HepG2 (cell line): Measurements from ENCODE around the gene NKX1-2. TPM values are rescaled to one million over a fixed set of nuclear protein-coding genes. Genes with fewer than 3 reads are reported as not detected.

Source experiments
- HDAC2 ChIP-seq: sonication (generic); formaldehyde crosslinking; IDR thresholded peaks from 2 replicates; pipeline ENCODE4 v1.4.0; 2020; ENCODE audit warnings: missing genetic modification reagents
- HMGA1 ChIP-seq: sonication (generic); formaldehyde crosslinking; conservative IDR thresholded peaks from 2 replicates; pipeline ENCODE4 v1.4.0; 2020; ENCODE audit warnings: missing genetic modification reagents
- JARID2 ChIP-seq: sonication (generic); formaldehyde crosslinking; IDR thresholded peaks from 2 replicates; pipeline ENCODE4 v1.8.1; 2023; ENCODE audit warnings: missing genetic modification reagents, inconsistent platforms; ENCODE audit not compliant: insufficient replicate concordance
- MZF1 ChIP-seq: sonication (generic); formaldehyde crosslinking; IDR thresholded peaks from 2 replicates; pipeline ENCODE4 v1.8.1; 2023; ENCODE audit warnings: mild to moderate bottlenecking, missing genetic modification reagents, borderline replicate concordance
- POLR2G ChIP-seq: fragments of 200-400 bp; formaldehyde crosslinking; IDR thresholded peaks from 2 replicates; pipeline ENCODE4 v1.6.1; 2018; ENCODE audit warnings: mild to moderate bottlenecking, low read depth, low read length, moderate library complexity
- REXO4 ChIP-seq: sonication (generic); formaldehyde crosslinking; IDR thresholded peaks from 2 replicates; pipeline ENCODE4 v1.8.0; 2022; ENCODE audit warnings: missing genetic modification reagents, mild to moderate bottlenecking, borderline replicate concordance
- SMARCC2 ChIP-seq: fragments of 450-650 bp; IDR thresholded peaks from 2 replicates; pipeline ENCODE4 v1.6.1; 2017; ENCODE audit warnings: antibody characterized with exemption, mild to moderate bottlenecking
- SMARCE1 ChIP-seq: fragments of 450-650 bp; IDR thresholded peaks from 2 replicates; pipeline ENCODE4 v1.6.1; 2017; ENCODE audit warnings: borderline replicate concordance
- SNRNP70 ChIP-seq: fragments of 200-400 bp; formaldehyde crosslinking; IDR thresholded peaks from 2 replicates; pipeline ENCODE4 v1.6.1; 2017; ENCODE audit warnings: mild to moderate bottlenecking, low read depth, low read length, moderate library complexity
- ZNF331 ChIP-seq: sonication (generic); formaldehyde crosslinking; IDR thresholded peaks from 2 replicates; pipeline ENCODE4 v1.4.0; 2020; ENCODE audit warnings: missing genetic modification reagents
- ZNF354B ChIP-seq: sonication (generic); formaldehyde crosslinking; IDR thresholded peaks from 2 replicates; pipeline ENCODE4 v1.8.0; 2022; ENCODE audit warnings: mild to moderate bottlenecking, missing genetic modification reagents
- ZNF484 ChIP-seq: sonication (generic); formaldehyde crosslinking; IDR thresholded peaks from 2 replicates; pipeline ENCODE4 v1.5.1; 2020; ENCODE audit warnings: mild to moderate bottlenecking, low read depth, missing genetic modification reagents, borderline replicate concordance
- ZNF597 ChIP-seq: sonication (generic); formaldehyde crosslinking; IDR thresholded peaks from 2 replicates; pipeline ENCODE4 v1.5.0; 2020; ENCODE audit warnings: missing genetic modification reagents
- polyA plus RNA-seq, 8 experiments: library from polyadenylated mRNA; depleted of rRNA in 3 of 8; stranded (reverse) in 7 of 8; unstranded in 1 of 8; fragments of >200 nt; fragmentation: Illumina TruSeq in 4 of 8; extraction: Trizol in 4 of 8; gene quantifications; 2 replicates each; pipeline versions ENCODE4 v1.2.1 to v1.2.3, GENCODE V29; 2011 to 2016; ENCODE audit warnings: low read depth in 4 of 8, missing spikeins in 1 of 8, mixed read lengths in 1 of 8; ENCODE audit not compliant: insufficient read depth in 1 of 8
- total RNA-seq, 5 experiments: library from RNA; depleted of rRNA; stranded (reverse); fragments of >200 nt; fragmentation: Illumina TruSeq; extraction: Trizol; gene quantifications; 2 replicates each; pipeline ENCODE4 v1.2.3, GENCODE V29; 2016; ENCODE audit warnings: low read depth in 1 of 5
- TF ChIP-seq, protein P1 (sequence below): sonication (generic); formaldehyde crosslinking; IDR thresholded peaks from 2 replicates; pipeline ENCODE4 v1.5.1; 2020; ENCODE audit warnings: mild to moderate bottlenecking, missing genetic modification reagents, borderline replicate concordance
- TF ChIP-seq, protein P2 (sequence below): sonication (generic); formaldehyde crosslinking; IDR thresholded peaks from 2 replicates; pipeline ENCODE4 v1.8.0; 2022; ENCODE audit warnings: mild to moderate bottlenecking, missing genetic modification reagents, borderline replicate concordance
- TF ChIP-seq, protein P3 (sequence below): sonication (generic); formaldehyde crosslinking; IDR thresholded peaks from 2 replicates; pipeline ENCODE4 v1.8.1; 2023; ENCODE audit warnings: mild to moderate bottlenecking, missing genetic modification reagents
- TF ChIP-seq, protein P4 (sequence below): IDR thresholded peaks from 2 replicates; pipeline ENCODE4 v1.4.0; 2020; ENCODE audit warnings: mild to moderate bottlenecking, missing genetic modification reagents

NKX1-2 gene
- total and polyA plus RNA-seq, 2 of the 13 experiments (the other 11 are each of a cell fraction or from before 2014, with no cell fraction given): not detected

- TF ChIP-seq, protein P1, sequence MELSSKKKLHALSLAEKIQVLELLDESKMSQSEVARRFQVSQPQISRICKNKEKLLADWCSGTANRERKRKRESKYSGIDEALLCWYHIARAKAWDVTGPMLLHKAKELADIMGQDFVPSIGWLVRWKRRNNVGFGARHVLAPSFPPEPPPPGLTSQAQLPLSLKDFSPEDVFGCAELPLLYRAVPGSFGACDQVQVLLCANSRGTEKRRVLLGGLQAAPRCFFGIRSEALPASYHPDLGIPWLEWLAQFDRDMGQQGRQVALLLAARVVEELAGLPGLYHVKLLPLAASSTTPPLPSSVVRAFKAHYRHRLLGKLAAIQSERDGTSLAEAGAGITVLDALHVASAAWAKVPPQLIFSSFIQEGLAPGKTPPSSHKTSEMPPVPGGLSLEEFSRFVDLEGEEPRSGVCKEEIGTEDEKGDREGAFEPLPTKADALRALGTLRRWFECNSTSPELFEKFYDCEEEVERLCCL (CRISPR knock-in tag): no peak
- TF ChIP-seq, protein P2, sequence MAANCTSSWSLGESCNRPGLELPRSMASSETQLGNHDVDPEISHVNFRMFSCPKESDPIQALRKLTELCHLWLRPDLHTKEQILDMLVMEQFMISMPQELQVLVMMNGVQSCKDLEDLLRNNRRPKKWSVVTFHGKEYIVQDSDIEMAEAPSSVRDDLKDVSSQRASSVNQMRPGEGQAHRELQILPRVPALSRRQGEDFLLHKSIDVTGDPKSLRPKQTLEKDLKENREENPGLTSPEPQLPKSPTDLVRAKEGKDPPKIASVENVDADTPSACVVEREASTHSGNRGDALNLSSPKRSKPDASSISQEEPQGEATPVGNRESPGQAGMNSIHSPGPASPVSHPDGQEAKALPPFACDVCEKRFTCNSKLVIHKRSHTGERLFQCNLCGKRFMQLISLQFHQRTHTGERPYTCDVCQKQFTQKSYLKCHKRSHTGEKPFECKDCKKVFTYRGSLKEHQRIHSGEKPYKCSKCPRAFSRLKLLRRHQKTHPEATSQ: peak; percentile 90; the same call in 1 of the 2 replicates
- no peak for TF ChIP-seq ZNF597 (CRISPR knock-in tag)
- no peak for TF ChIP-seq ZNF354B
- TF ChIP-seq, protein P3, sequence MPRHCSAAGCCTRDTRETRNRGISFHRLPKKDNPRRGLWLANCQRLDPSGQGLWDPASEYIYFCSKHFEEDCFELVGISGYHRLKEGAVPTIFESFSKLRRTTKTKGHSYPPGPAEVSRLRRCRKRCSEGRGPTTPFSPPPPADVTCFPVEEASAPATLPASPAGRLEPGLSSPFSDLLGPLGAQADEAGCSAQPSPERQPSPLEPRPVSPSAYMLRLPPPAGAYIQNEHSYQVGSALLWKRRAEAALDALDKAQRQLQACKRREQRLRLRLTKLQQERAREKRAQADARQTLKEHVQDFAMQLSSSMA: no peak
- TF ChIP-seq REXO4: no peak
- no peak for TF ChIP-seq SNRNP70
- TF ChIP-seq SMARCE1: no peak
- no peak for TF ChIP-seq HMGA1 (CRISPR knock-in tag)
- TF ChIP-seq, protein P4, sequence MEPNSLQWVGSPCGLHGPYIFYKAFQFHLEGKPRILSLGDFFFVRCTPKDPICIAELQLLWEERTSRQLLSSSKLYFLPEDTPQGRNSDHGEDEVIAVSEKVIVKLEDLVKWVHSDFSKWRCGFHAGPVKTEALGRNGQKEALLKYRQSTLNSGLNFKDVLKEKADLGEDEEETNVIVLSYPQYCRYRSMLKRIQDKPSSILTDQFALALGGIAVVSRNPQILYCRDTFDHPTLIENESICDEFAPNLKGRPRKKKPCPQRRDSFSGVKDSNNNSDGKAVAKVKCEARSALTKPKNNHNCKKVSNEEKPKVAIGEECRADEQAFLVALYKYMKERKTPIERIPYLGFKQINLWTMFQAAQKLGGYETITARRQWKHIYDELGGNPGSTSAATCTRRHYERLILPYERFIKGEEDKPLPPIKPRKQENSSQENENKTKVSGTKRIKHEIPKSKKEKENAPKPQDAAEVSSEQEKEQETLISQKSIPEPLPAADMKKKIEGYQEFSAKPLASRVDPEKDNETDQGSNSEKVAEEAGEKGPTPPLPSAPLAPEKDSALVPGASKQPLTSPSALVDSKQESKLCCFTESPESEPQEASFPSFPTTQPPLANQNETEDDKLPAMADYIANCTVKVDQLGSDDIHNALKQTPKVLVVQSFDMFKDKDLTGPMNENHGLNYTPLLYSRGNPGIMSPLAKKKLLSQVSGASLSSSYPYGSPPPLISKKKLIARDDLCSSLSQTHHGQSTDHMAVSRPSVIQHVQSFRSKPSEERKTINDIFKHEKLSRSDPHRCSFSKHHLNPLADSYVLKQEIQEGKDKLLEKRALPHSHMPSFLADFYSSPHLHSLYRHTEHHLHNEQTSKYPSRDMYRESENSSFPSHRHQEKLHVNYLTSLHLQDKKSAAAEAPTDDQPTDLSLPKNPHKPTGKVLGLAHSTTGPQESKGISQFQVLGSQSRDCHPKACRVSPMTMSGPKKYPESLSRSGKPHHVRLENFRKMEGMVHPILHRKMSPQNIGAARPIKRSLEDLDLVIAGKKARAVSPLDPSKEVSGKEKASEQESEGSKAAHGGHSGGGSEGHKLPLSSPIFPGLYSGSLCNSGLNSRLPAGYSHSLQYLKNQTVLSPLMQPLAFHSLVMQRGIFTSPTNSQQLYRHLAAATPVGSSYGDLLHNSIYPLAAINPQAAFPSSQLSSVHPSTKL (CRISPR knock-in tag): peak; percentile 98
- no peak for TF ChIP-seq POLR2G
- peak; percentile 97 for TF ChIP-seq HDAC2 (CRISPR knock-in tag)
- TF ChIP-seq JARID2 (CRISPR knock-in tag): no peak
- no peak for TF ChIP-seq ZNF484 (CRISPR knock-in tag)
- TF ChIP-seq MZF1: no peak
- TF ChIP-seq SMARCC2: no peak
- peak; percentile 88 for TF ChIP-seq ZNF331 (CRISPR knock-in tag)
These were observed 21.0 kb upstream of the NKX1-2 start (continued) for GRCh38 chr10:124470544-124471434.
